ENCODE data around the gene SLC44A3. TPM values are rescaled to one million over a fixed set of nuclear protein-coding genes. Genes with fewer than 3 reads are reported as not detected.

Gene SLC44A3
- total and polyA plus RNA-seq, 2 of the 4 experiments (the other 2 are of a cell fraction), result 0.31 to 0.54 TPM

DNA sequence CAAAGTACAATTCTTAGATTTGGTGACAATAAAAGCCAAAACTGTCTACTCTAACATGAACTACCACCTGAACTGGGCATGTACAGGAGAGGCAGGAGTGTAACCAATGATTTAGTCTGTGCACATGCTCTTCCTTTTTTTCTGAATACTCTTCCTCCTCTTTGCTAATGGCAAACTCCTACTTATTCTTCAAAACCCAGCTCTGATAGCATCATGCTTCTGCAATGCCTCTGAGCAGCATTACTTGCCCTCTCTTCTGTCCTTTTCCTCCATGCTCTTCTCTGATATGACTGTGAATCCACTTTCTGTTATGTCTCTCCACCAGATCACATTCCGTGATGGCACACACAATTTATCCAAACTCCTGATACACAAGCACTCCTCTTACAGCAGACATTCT lies 75.4 kb downstream of the SLC44A3 start:
- no peak for TF ChIP-seq MAFK (IDR thresholded peaks at IDR 0.05; ENCODE audit: low read depth, low read length)
- no peak for TF ChIP-seq CHD1 (IDR thresholded peaks at IDR 0.05; ENCODE audit: low read depth, low read length)
- TF ChIP-seq, protein P1, sequence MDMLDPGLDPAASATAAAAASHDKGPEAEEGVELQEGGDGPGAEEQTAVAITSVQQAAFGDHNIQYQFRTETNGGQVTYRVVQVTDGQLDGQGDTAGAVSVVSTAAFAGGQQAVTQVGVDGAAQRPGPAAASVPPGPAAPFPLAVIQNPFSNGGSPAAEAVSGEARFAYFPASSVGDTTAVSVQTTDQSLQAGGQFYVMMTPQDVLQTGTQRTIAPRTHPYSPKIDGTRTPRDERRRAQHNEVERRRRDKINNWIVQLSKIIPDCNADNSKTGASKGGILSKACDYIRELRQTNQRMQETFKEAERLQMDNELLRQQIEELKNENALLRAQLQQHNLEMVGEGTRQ (IDR thresholded peaks at IDR 0.05; ENCODE audit: low read depth, low read length), result no peak
- TF ChIP-seq MAZ (IDR thresholded peaks at IDR 0.05; ENCODE audit: borderline replicate concordance, low read depth, low read length), result no peak
- TF ChIP-seq RCOR1 (IDR thresholded peaks at IDR 0.05; ENCODE audit: insufficient replicate concordance, low read length), result no peak
- H2BK20ac ChIP-seq (ENCODE audit: low read depth, low read length), result no peak overlapping the region
- intact Hi-C loops (cut with micrococcal nuclease), result loop anchor here (5.0 kb wide), 1 partner anchor 43 kb away; no protein-coding TSS in a partner anchor
- H4K5ac ChIP-seq (ENCODE audit: low read depth, low read length), result no peak overlapping the region
- no peak overlapping the region for H2BK120ac ChIP-seq (ENCODE audit: low read depth, low read length)
- no peak overlapping the region for H2AK5ac ChIP-seq (ENCODE audit: low read depth, low read length)
- BruUV-seq (replicated peaks), result no TSS peak
- no peak overlapping the region for H2BK15ac ChIP-seq (ENCODE audit: low read depth, low read length)
- WGBS, 2 experiments (ENCODE audit: extremely low coverage in 2 of 2, insufficient read length in 1 of 2), result 100% methylated on average over 1 of the region's 1 CpG; no CpG with 5 or more reads in 1 of the 2 experiments
- POLR2A ChIA-PET (ENCODE audit: unreplicated experiment), result no interaction called here
- ATAC-seq (ENCODE audit: low read depth), result no peak
- H3K9me3 ChIP-seq (ENCODE audit: control insufficient read depth, insufficient read depth, low read length), result no peaks in the 10 kb centered on the region
- H3K18ac ChIP-seq (ENCODE audit: low read depth, low read length), result no peak overlapping the region
- H2AK9ac ChIP-seq (replicated peaks; ENCODE audit: low read depth, low read length, poor library complexity), result no peak overlapping the region
- CTCF ChIA-PET, result interaction anchor here (1.0 kb wide), 1 partner anchor 146 kb away, joined by 3 read pairs; no protein-coding TSS in a partner anchor
- H3K14ac ChIP-seq (replicated peaks; ENCODE audit: low read depth, low read length), result no peak overlapping the region
- no peak overlapping the region for H3K56ac ChIP-seq (ENCODE audit: extremely low read depth, insufficient read depth, low read length)
- H4K91ac ChIP-seq (ENCODE audit: insufficient read depth, low read depth, low read length), result no peak overlapping the region
- H3K27me3 ChIP-seq (ENCODE audit: control insufficient read depth, insufficient read depth, low read length), result no peaks in the 10 kb centered on the region
- peaks cover 28% of the 10 kb centered on the region for H3K36me3 ChIP-seq (ENCODE audit: control insufficient read depth, insufficient read depth, low read length)
- H3K4me2 ChIP-seq (ENCODE audit: low read depth, low read length), result no peak overlapping the region
- no peak overlapping the region for H3K4ac ChIP-seq (ENCODE audit: low read depth, low read length)
- H4K8ac ChIP-seq (ENCODE audit: low read depth in 2 of 2, low read length in 2 of 2), result no peak overlapping the region
- H3K9me1 ChIP-seq (ENCODE audit: insufficient read depth, low read length), result peaks cover 10% of the 10 kb centered on the region; the same call in 1 of the 2 replicates
- H3K23ac ChIP-seq (ENCODE audit: low read depth, low read length), result no peak overlapping the region; the same call in 1 of the 2 replicates
- in situ Hi-C loops (cut with MboI; ENCODE audit: low sequenced_read_pairs), result no loop called here
- DNase-seq, result no peak
- H3K79me1 ChIP-seq (ENCODE audit: low read depth in 1 of 2, low read length in 2 of 2), result peaks cover 28 to 52% of the 10 kb centered on the region in 2 experiments
- no peak overlapping the region for H2AFZ ChIP-seq (replicated peaks; ENCODE audit: low read length, poor library complexity)
- peaks cover 10% of the 10 kb centered on the region for H3K4me1 ChIP-seq (ENCODE audit: control insufficient read depth, insufficient read depth, low read length)
- H4K20me1 ChIP-seq (ENCODE audit: insufficient read depth, low read length), result peaks cover 14% of the 10 kb centered on the region
- H3K9ac ChIP-seq (ENCODE audit: low read depth, low read length), result no peak overlapping the region
- no peak overlapping the region for H3K27ac ChIP-seq (ENCODE audit: insufficient read depth, low read length)
- no peak overlapping the region for H3K4me3 ChIP-seq (ENCODE audit: insufficient read depth, low read depth, low read length)
- dilution Hi-C loops (cut with HindIII; ENCODE audit: low sequenced_read_pairs, unreplicated experiment), result no loop called here
- no peak overlapping the region for H2BK5ac ChIP-seq (ENCODE audit: low read depth, low read length, poor library complexity, severe bottlenecking)

Measured in IMR-90 (cell line).